NCI-H2029 (cell line): ENCODE results near the gene PGAP3.

Experiments used
- DNase-seq: peaks from one replicate; lab custom pipeline; 2025; lab: John Stamatoyannopoulos, UW

PGAP3 gene

GRCh38 chr17:39636927-39637736 lies 50.7 kb downstream of the PGAP3 start, which contains the start of gene STARD3:
Gene STARD3 (plus strand): TSS chr17:39637144. CDS start chr17:39653532, 16,388 bp downstream.
- DNase-seq: peak; percentile 78

GRCh38 chr17:39636587-39636926 lies 51.3 kb downstream of the PGAP3 start:
- DNase-seq: no peak

- no peak for DNase-seq
These were observed 52.2 kb downstream of the PGAP3 start for GRCh38 chr17:39635614-39636176.

- peak; percentile 36 for DNase-seq
These were observed 53.4 kb downstream of the PGAP3 start for GRCh38 chr17:39634384-39634871.

GRCh38 chr17:39633570-39634183 lies 54.2 kb downstream of the PGAP3 start:
- no peak for DNase-seq

- peak; percentile 39 for DNase-seq
These were observed 55.5 kb downstream of the PGAP3 start for GRCh38 chr17:39632153-39632941.

- DNase-seq: peak; percentile 70
These were observed 56.5 kb downstream of the PGAP3 start for GRCh38 chr17:39631403-39631802.

GRCh38 chr17:39629898-39630297 lies 58.0 kb downstream of the PGAP3 start:
- no peak for DNase-seq

- no peak for DNase-seq
These were observed 58.4 kb downstream of the PGAP3 start for GRCh38 chr17:39629494-39629880.

GRCh38 chr17:39628655-39629493 lies 59.0 kb downstream of the PGAP3 start:
- peak; percentile 34 for DNase-seq

GRCh38 chr17:39627712-39628516 lies 59.9 kb downstream of the PGAP3 start:
- no peak for DNase-seq

- DNase-seq: no peak
These were observed 60.7 kb downstream of the PGAP3 start for GRCh38 chr17:39627047-39627711.

GRCh38 chr17:39626171-39627046 lies 61.4 kb downstream of the PGAP3 start, which contains the start of gene PPP1R1B:
Gene PPP1R1B (plus strand): TSS chr17:39626952. CDS start chr17:39627393, 441 bp downstream.
- no peak for DNase-seq

- DNase-seq: no peak
These were observed 62.6 kb downstream of the PGAP3 start for GRCh38 chr17:39625198-39625785.

GRCh38 chr17:39624313-39624712 lies 63.5 kb downstream of the PGAP3 start:
- no peak for DNase-seq

- peak; percentile 50 for DNase-seq
These were observed 64.4 kb downstream of the PGAP3 start for GRCh38 chr17:39623356-39623950.

GRCh38 chr17:39622380-39623006 lies 65.4 kb downstream of the PGAP3 start:
- no peak for DNase-seq
